GM12892 (cell line): Measurements from ENCODE around the gene AIMP1. TPM values are rescaled to one million over a fixed set of nuclear protein-coding genes. Genes with fewer than 3 reads are reported as not detected.

Experiments
- DNase-seq: peaks from one replicate; pipeline ENCODE4 v3.0.0; 2011; ENCODE audit not compliant: insufficient read length
- FAIRE-seq: peaks from 2 replicates; lab custom pipeline; 2011; peaks lifted over from hg19 to GRCh38; lab: Jason Lieb, UNC
- POLR2A ChIP-seq: IDR thresholded peaks from 2 replicates; pipeline ENCODE4 v1.6.1; 2011; ENCODE audit warnings: low read depth, low read length, control low read depth
- POLR2AphosphoS5 ChIP-seq: IDR thresholded peaks from 2 replicates; pipeline ENCODE4 v1.6.1; 2011; ENCODE audit warnings: low read depth, low read length, control low read depth
- TAF1 ChIP-seq: IDR thresholded peaks from 2 replicates; pipeline ENCODE4 v1.6.1; 2011; ENCODE audit warnings: low read depth, mild to moderate bottlenecking, control low read depth, low read length, borderline replicate concordance
- polyA plus RNA-seq: library from polyadenylated mRNA; unstranded; fragments of >200 nt; gene quantifications from one replicate; pipeline ENCODE4 v1.2.1, GENCODE V29; 2012; ENCODE audit warnings: missing spikeins, inconsistent platforms; ENCODE audit not compliant: missing spikeins

Gene AIMP1
- 69.6 TPM for polyA plus RNA-seq

DNA sequence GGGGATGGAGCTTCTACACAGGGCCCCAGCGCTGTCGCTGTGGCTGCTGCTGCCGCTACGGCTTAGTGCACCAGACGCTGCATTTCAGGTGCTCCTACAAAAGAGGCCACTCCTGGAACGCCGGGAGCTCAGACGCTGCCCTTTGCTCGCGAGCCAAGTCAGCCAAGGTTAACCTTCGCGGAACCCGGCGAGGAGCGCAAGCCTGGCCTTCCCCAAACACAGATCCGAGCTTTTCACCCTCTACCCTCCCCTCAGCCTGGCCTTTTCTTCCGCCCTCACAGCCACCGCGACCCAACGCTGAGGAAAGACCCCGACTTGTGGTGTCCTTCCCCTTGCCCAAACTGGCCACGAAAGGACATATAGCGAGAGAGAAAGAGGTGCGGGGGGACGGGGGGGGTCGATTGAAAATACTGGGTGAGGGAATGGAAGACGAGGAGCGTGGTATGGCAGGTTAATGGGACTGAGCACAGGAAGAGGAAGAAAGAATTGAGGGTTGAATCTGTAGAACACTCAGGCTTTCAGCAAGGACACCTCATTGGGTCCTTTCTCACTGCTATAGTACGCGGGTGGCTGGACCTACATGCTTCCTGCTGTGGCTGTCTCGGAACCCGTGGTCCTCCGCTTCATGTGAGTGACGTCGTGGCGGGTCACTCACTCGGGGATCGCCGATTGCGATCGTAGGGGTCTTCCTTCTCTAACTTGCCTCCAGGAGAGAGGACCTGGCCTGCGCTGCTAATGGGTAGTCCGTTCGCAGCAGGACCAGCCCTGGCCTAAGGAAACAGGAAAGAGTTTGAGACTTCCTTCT is at the start of gene AIMP1, which contains the start of gene TBCK:
Gene AIMP1 (plus strand): TSS at position 583 of the 805 bp plus-strand sequence. CDS start 8,460 bp downstream, outside the sequence.
Gene TBCK (minus strand): TSS at position 242 of the 805 bp plus-strand sequence. CDS start 7,249 bp downstream, outside the sequence.
- FAIRE-seq: peak; percentile 99
- TF ChIP-seq TAF1 (peak; percentile 71), POLR2AphosphoS5 (peak; percentile 95), POLR2A (peak; percentile 92)
- DNase-seq: peak; percentile 37

DNA sequence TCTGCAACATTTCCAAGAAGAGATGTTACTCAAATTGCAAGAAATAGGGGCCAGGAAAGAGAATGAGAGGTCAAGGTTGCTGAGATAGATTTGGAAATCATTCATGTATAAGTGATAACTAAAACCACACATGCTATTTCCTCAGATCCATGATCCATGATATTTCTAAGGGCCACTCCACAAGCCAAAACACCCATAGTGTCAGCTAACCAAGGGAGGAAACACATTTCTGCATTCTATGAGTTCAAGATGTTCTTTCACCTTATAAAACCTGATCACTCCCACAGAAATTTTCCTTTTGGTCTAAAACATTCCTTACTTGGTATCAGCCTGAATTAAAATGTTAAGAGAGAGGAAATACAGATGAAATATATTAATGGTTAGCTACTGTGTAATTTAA is 47.6 kb upstream of the AIMP1 start:
- no peak for TF ChIP-seq TAF1
- no peak for TF ChIP-seq POLR2A
- TF ChIP-seq POLR2AphosphoS5: no peak
- DNase-seq (no peak), FAIRE-seq (no peak)

DNA sequence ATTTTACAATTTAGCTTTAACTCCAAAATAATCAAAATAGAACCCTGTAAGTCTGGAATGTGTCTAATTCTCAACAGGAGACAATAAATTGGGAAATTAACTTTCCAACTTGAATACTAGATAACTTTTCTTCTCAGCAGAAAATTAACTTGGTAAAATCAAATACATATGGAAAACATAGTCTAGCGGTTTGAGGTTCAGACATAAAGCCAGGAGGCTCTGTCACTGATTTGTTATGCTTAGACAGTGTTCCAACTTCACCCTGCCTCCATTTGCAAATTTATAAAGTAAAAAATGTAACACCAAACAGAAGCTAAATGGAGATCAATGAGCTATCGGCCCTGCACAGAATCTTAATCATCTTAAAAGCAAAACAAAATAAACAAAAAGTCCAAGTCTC is 46.6 kb upstream of the AIMP1 start:
- DNase-seq (no peak), FAIRE-seq (no peak)
- TF ChIP-seq TAF1: no peak
- TF ChIP-seq POLR2AphosphoS5: no peak
- no peak for TF ChIP-seq POLR2A

DNA sequence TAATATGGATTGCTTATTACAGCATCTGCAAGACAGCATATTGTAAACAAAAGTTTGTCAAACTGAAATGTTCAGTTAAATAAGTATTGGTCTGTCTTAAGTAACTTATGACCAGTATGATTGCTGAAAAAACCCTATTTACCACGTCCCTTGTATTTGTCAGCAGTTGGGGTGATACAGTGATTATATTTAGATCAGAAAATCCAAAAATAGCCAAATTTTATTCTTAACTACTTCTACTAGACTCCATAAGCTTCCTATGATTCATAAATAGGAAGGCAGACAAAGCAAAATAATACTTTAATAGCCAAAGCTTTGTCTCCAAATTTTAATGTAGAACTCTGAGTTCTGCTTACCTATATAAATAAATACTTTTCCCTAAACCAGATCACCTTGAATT is 45.6 kb upstream of the AIMP1 start:
- no peak for DNase-seq
- TF ChIP-seq POLR2AphosphoS5 (no peak), POLR2A (no peak), TAF1 (no peak)
- FAIRE-seq: no peak

DNA sequence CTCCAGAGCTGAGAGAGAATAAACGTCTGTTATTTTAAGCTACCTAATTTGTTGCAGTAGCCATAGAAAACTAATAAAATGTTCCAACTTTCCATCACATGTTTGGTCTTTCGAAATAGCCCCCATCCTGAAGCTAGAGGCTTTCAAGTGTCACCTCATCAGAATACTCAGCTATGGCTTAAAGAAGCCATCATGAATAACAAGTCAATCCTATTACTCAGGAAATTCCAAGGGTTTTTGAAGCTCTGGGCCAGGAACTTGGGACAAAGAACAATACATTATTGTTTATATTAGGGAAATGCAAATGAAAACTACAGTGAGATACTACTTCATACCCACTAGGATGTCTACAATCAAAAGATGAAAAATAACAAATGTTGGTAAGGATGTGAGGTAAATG is 42.5 kb upstream of the AIMP1 start:
- DNase-seq (no peak), FAIRE-seq (no peak)
- TF ChIP-seq POLR2AphosphoS5: no peak
- TF ChIP-seq TAF1: no peak
- no peak for TF ChIP-seq POLR2A

DNA sequence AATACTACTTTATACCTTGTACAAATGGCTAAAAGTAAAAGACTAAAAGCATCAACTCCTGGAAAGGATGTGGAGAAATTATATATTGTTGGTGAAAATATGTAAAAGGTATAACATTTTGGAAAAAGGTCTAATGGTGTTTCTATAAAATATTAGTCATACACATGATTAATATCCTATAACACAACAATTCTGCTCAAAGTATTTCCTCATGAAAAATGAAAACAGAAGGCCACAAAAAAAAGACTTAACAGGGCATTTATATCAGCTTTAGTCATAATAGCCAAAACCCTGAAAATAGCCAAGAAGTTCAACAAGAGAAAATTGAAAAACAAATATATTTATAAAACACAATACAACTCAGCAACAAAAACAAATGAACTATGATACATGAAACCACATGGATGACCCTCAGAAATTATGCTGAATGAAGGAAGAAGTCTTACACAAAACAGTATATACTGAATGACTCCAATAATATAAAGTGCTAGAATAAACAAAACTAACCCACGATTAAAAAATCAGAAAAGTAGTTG is 39.1 kb upstream of the AIMP1 start:
- FAIRE-seq (no peak), DNase-seq (no peak)
- TF ChIP-seq POLR2A: no peak
- no peak for TF ChIP-seq POLR2AphosphoS5
- TF ChIP-seq TAF1: no peak

DNA sequence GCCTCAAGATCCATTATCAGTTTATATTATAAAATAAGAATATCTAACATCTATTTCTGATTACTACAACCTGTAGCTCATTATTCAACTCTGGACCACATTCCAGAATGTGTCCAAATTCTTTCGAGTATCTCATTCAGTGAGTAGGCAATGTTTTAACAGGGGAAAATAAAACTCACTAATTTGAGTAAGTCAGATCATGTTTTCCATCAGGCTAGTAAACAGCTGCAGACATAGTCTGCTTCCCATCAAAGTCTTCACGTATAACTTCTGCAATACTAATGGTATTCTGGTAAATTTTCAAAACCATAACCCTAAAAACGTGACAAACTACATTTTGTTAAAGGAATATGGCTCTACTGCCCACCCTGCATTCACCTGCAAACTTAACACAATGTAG is 32.1 kb upstream of the AIMP1 start:
- TF ChIP-seq POLR2AphosphoS5: no peak
- no peak for TF ChIP-seq POLR2A
- TF ChIP-seq TAF1: no peak

DNA sequence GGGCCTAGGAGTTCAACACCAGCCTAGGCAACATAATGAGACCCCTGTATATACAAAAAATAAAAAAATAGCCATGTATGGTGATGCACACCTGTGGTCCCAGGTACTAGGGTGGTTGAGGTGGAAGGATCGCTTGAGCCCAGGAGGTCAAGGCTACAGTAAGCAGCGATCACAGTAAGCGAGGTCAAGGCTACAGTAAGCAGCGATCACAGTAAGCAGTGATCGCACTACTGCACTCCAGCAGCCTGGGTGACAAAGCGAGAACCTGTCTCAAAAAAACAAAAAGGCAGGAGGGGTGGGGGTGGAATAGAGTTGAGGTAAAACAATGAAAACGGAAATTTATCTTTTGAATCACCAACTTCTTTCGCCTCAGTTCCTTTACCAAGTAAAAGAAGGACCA is 29.7 kb upstream of the AIMP1 start:
- peak; percentile 60 for FAIRE-seq
- no peak for TF ChIP-seq POLR2AphosphoS5
- no peak for TF ChIP-seq POLR2A
- TF ChIP-seq TAF1: no peak
- DNase-seq: no peak

More for the DNA sequence above, 32.1 kb upstream of the AIMP1 start:
- FAIRE-seq: no peak
- DNase-seq: no peak

DNA sequence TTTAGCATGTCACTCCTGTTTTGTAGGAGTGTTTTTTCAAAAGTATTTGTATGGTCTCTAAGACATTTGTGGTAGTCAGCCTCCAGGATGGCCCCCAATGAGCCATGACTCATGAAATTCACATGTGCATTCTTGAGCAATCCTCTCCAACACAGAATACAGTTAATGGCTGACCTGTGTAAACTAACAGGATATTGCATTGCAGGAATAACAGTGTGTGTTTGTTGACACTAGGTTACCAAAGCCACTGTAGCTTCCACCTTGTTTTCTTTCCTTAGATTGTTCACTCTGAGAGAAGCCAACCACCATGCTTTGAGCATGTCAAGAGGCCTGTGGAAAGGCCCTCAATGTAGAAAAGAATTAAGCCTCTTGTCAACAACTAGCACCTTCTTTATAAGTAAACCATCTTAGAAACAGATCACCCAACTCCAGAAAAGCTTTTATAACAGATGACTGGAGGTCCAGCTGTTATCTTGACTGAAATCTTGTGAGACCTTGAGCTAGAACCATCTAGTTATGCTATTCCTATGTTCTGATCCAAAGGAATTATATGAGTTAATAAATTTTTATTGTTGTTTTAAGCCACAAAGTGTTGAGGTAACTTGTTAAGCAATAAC is 28.9 kb upstream of the AIMP1 start:
- FAIRE-seq: no peak
- DNase-seq: no peak
- TF ChIP-seq POLR2A (no peak), TAF1 (no peak), POLR2AphosphoS5 (no peak)

DNA sequence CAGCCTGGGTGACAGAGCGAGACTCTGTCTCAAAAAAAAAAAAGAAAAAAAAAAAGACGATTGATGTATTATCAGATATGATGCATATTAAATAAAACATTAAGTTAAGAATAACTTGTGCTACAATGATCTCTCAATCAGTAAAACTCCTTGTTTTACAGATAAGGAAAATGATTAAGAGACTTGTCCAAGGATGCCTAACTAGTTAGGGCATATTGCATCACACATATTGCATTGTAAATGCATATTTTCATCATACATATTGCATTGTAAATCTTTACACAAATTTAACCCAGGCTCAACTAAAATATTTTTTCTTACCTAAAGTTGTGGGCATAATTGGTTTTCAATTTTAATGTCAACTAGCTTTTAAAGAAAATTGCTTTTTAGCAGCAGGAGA is 26.6 kb upstream of the AIMP1 start:
- no peak for TF ChIP-seq TAF1
- TF ChIP-seq POLR2AphosphoS5: no peak
- TF ChIP-seq POLR2A: no peak
- FAIRE-seq (no peak), DNase-seq (no peak)

DNA sequence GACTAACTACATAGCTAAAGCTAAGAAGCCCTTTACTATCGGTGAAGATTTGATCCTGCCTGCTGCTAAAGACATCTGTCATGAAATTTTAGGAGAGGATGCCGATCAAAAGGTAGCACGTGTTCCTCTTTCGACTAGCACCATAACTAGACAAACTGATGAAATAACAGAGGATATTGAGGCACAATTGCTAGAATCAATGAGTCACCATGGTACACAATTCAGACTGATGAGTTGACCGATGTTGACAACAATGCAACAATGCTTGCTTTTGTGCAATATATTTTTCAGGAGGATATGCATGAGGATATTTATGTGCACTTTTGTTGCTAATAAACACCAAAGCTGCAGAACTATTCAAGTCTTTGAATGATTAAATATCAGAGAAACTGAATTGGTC is 24.7 kb upstream of the AIMP1 start:
- TF ChIP-seq POLR2AphosphoS5: no peak
- no peak for TF ChIP-seq TAF1
- no peak for TF ChIP-seq POLR2A
- DNase-seq (no peak), FAIRE-seq (peak; percentile 48)
